ENCODE results near the gene EMX1.

EMX1 gene

GRCh38 chr2:72961036-72961720 is 43.9 kb downstream of the EMX1 start:
- no peak for DNase-seq

DNA sequence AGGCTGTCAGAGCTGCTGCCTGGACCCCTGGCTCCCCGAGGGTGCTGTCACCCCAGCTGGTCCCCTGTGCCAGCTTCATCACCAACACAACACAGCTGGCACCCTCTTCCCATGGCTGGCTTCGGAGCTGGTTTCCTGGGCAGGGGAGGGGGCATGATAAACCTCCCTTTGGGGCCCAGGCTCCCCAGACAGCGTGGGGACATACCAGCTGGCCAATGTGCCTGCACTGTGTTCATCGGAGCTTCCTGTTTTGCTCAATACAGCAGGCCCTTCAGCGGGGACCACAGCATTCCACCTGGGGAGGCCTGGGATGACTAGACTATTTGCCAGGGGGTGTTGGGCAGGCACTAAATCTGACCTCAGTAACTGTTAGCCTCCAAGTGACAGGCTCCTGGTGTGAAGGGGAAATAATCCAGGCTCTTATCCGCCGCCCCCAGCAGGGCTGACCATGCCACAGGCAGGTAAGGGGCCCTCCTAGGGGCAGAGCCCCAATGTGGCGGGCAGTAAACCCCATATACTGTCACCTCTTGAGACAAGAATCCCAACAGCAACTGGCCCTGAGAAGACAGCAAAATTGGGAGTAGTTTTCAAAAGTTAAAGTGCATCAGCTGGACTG is 44.6 kb downstream of the EMX1 start:
- DNase-seq, result no peak

- no peak for DNase-seq
Observed at GRCh38 chr2:72962911-72963310, 45.6 kb downstream of the EMX1 start.

- no peak for DNase-seq
Observed at GRCh38 chr2:72963423-72964145, 46.3 kb downstream of the EMX1 start.

GRCh38 chr2:72964146-72964525 is 46.8 kb downstream of the EMX1 start:
- no peak for DNase-seq

DNA sequence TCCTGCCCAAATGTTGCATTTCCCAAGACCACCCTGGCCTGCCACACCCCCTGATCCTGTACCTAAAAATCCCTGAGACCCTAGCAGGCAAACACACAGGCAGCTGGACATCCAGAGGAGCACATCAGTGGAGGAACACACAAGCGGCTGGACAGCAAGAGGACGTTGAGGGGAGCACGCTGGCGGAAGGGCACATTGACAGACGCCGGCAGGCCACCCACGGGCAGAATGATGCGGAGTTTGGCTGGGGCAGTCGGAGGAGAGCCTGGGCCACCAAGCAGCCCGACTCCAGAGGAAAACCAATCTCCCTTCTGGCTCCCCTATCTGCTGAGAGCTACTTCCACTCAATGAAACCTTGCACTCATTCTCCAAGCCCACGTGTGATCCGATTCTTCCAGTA is 47.7 kb downstream of the EMX1 start:
- no peak for DNase-seq

- no peak for DNase-seq
Observed at GRCh38 chr2:72965770-72966450, 48.6 kb downstream of the EMX1 start.

- DNase-seq, result no peak
Observed at GRCh38 chr2:72968286-72968685, 51.0 kb downstream of the EMX1 start.

DNA sequence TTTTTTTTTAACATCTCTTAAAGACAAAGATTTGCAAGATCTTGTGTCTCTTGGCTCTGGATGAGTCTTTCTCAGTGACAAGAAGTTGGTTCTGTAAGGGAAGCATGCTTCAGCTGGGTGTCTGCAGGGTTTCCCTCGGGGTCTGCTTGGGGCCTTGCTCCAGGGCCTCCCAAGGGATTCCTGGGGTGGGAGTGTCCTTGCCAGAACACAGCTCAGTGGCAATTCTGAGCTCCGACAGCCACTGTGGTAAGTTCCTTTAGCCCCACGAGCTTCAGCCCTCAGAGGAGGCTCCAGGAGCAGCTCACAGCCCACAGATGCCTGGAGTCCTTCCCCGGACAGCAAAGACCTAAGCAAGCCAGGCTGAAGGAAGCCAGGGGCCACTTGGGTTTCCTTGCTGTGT is 52.4 kb downstream of the EMX1 start:
- no peak for DNase-seq

- DNase-seq, result no peak
Observed at GRCh38 chr2:72971036-72971435, 53.7 kb downstream of the EMX1 start.

DNA sequence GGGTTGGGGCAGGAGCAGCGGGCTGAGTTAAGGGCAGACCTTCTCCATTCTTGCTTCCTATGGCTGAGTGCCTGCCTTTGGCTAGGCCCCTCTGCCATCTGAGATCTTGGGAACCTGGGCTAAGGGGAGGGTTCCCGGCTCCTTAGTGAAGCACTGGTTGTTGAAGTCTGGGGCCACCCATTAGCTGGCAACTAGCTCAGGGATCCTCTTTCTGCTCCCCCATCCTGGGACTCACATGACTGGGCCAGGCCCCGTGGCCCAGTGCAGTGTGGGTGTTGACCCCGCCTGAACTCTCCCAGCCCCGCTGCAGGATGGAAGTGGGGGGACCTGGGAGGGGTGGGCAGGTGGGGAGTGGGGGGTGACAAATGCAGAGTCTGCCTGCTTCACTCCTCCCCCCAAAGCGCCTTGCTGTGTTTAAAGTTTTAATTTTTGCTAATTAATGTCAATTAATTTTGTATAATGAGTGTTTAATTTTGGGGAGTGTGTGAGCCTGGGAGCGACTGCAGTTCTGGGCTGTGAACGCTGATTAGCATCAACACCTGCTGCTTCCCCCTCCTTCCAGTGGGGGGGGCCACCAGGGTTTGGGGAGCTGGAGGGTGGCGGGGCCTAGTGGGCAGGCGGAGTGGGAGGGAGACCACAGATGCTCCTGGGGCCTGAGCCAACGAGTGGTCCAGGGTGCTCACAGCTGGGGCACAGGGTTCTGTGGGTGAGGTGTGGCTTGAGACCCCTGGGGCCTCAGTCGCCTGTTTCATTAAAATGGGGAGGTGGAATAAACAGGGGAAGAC is 55.2 kb downstream of the EMX1 start:
- no peak for DNase-seq

DNA sequence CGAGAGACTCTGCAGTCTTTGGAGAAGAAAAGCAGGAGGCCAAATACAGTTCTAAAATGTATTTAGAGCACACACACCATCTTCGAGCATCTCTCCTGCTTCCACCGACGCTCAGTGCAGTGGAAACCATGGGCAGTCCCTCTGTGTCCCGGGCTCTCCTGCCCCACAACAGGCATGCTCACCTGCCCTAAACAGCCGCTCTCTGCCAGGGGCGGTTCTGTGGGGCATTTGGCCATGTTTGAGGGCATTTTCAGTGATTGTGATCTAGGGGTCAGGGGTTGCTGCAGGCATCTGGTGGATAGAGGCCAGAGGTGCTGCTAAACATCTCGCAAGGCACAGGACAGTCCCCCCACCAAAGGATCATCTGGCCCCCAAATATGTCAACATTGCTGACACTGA is 55.8 kb downstream of the EMX1 start:
- no peak for DNase-seq

- peak; percentile 62 for DNase-seq
Observed at GRCh38 chr2:72973566-72974435, 56.5 kb downstream of the EMX1 start.

- DNase-seq, result no peak
Observed at GRCh38 chr2:72974436-72974754, 57.1 kb downstream of the EMX1 start.

DNA sequence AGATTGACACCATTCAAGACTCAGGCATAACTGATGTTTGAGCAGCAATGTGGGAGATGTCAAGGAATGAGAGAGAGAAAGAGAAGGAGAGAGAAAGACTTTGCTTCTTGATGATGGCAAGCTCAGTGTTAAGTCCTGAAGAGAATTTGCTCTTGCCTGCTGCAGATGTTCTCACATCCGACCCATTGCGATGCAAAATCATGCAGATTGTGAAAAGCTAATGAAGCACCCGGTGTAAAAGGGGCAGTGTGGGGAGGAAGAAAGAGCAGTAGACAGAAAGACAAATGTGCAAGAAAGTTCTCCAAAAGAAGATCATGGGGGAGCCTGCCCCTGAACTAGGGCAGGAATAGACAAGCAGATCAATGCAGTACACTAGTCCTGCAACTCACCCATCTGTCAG is 57.7 kb downstream of the EMX1 start:
- DNase-seq, result no peak

GRCh38 chr2:72979896-72980295 is 62.6 kb downstream of the EMX1 start:
- no peak for DNase-seq

GRCh38 chr2:72980535-72981217 is 63.4 kb downstream of the EMX1 start:
- DNase-seq, result no peak

- DNase-seq, result no peak
Observed at GRCh38 chr2:72981536-72981935, 64.2 kb downstream of the EMX1 start.

GRCh38 chr2:72982219-72982618 is 64.9 kb downstream of the EMX1 start:
- DNase-seq, result no peak

GRCh38 chr2:72982781-72983499 is 65.6 kb downstream of the EMX1 start:
- DNase-seq, result no peak

Measured in activated CD8-positive, alpha-beta memory T cell treated with anti-CD3 and anti-CD28 coated beads, Interleukin-2, amount 50 U/mL, for 48 hours (primary cell).